GM23338 (cell line): ENCODE measurements around the gene NEK2.

Experiments
- CTCF ChIP-seq, 2 experiments: fragments of 200-600 bp in 1 of 2; sonication (generic) in 1 of 2; conservative IDR thresholded peaks; 2 replicates each; pipeline versions ENCODE4 v1.5.1 to v1.6.1; 2016 to 2017; ENCODE audit warnings: antibody characterized with exemption in 2 of 2, low read depth in 2 of 2, mild to moderate bottlenecking in 2 of 2, moderate library complexity in 1 of 2
- POLR2AphosphoS5 ChIP-seq: IDR thresholded peaks from 2 replicates; pipeline ENCODE4 v1.6.1; 2016; ENCODE audit warnings: antibody characterized with exemption, low read depth

GRCh38 chr1:211648980-211649934 is 26.2 kb downstream of the NEK2 start:
- TF ChIP-seq CTCF (conservative IDR thresholded peaks at IDR 0.05; ENCODE audit: low read depth in 2 of 2) (no peak), POLR2AphosphoS5 (no peak)
